Mucosa of rectum (tissue), 2 donors: ENCODE data around the gene CSTPP1.
"Not testable (repeated sequence)": the region's sequence is repeated elsewhere in the genome, so short reads cannot be mapped to it uniquely, and the experiment has no call there.

Experiments used
- H3K27ac ChIP-seq, 2 donors: one replicate each; pipeline ENCODE4 v1.7.0; 2013; ENCODE audit warnings: inconsistent platforms in 2 of 2, low read depth in 2 of 2, low read length in 2 of 2
- H3K27me3 ChIP-seq, 2 donors: one replicate each; pipeline ENCODE4 v1.7.0; 2013; ENCODE audit warnings: low read length in 2 of 2; ENCODE audit not compliant: control insufficient read depth in 2 of 2, insufficient read depth in 2 of 2
- H3K36me3 ChIP-seq, 2 donors: one replicate each; pipeline ENCODE4 v1.7.0; 2013; ENCODE audit warnings: low read length in 2 of 2; ENCODE audit not compliant: control insufficient read depth in 2 of 2, insufficient read depth in 2 of 2
- H3K4me1 ChIP-seq, 2 donors: one replicate each; pipeline ENCODE4 v1.7.0; 2013; ENCODE audit warnings: low read length in 2 of 2, mild to moderate bottlenecking in 1 of 2; ENCODE audit not compliant: control insufficient read depth in 2 of 2, insufficient read depth in 2 of 2
- H3K4me3 ChIP-seq, 2 donors: one replicate each; pipeline ENCODE4 v1.7.0; 2013; ENCODE audit warnings: low read length in 2 of 2
- H3K9ac ChIP-seq, 2 donors: one replicate each; pipeline ENCODE4 v1.7.0; 2013; ENCODE audit warnings: low read length in 2 of 2, low read depth in 1 of 2, mild to moderate bottlenecking in 1 of 2
- H3K9me3 ChIP-seq, 2 donors: one replicate each; pipeline ENCODE4 v1.7.0; 2013; ENCODE audit warnings: low read length in 2 of 2; ENCODE audit not compliant: control insufficient read depth in 2 of 2
- donor health status: healthy.
- donor health status: Normal muscosa, but diverticular disease.

The CSTPP1 gene

DNA sequence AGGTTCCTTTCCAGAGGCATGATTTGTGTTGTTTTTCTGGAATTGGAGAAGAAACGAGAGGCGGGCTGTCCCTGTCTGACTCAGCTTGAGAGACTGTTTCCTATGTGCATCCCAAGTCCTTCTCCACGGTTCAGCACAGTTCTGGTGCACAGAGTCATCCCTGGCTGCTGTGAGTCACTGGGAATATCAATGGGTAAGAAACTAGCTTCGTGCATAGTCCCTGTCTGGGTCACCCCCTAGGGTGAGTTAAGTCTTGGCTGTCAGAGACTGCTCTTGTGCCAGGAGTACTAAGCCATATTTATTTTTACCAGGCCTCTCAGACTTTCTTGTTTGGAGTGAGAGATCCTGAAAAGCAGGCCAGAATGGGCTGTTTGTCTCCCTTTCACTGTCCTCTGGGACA is 15.8 kb upstream of the CSTPP1 start:
- no peaks in the 10 kb centered on the region for H3K9me3 ChIP-seq
- peaks cover 0 to 2% of the 10 kb centered on the region in 2 donors for H3K27me3 ChIP-seq
- H3K27ac ChIP-seq = peak overlapping the region in 1 of 2 donors; percentile 1
- H3K9ac ChIP-seq = no peak overlapping the region
- H3K36me3 ChIP-seq = no peaks in the 10 kb centered on the region
- peaks cover 17 to 23% of the 10 kb centered on the region in 2 donors for H3K4me1 ChIP-seq
- no peak overlapping the region for H3K4me3 ChIP-seq

DNA sequence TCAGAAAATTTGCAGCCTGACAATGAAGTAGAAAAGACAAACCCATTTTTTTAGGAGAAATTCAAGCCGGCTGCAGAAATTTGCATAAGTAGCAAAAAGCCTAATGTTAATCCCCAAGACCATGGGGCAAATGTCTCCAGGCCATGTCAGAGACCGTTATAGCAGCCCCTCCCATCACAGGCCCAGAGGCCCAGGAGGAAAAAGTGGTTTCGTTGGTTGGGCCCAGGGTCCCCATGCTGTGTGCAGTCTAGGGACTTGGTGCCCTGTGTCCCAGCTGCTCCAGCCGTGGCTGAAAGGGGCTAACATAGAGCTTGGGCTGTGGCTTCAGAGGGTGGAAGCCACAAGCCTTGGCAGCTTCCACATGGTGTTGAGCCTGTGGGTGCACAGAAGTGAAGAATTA is 8.6 kb upstream of the CSTPP1 start:
- H3K36me3 ChIP-seq, H3K27ac ChIP-seq, H3K27me3 ChIP-seq, H3K9ac ChIP-seq, H3K9me3 ChIP-seq, H3K4me3 ChIP-seq: not testable (repeated sequence)
- peaks cover 7 to 16% of the 10 kb centered on the region in 2 donors for H3K4me1 ChIP-seq

DNA sequence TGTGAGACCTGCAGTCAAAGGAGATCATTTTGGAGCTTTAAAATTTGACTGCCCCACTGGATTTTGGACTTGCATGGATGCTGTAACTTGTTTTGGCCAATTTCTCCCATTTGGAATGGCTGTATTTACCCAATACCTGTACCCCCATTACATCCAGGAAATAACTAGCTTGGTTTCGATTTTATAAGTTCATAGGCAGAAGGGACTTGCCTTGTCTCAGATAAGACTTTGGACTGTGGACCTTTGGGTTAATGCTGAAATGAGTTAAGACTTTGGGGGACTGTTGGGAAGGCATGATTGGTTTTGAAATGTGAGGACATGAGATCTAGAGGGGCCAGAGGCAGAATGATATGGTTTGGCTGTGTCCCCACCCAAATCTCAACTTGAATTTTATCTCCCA is 7.9 kb upstream of the CSTPP1 start:
- not testable (repeated sequence) for H3K27ac ChIP-seq, H3K9me3 ChIP-seq, H3K9ac ChIP-seq, H3K27me3 ChIP-seq, H3K36me3 ChIP-seq, H3K4me3 ChIP-seq
- peaks cover 7 to 16% of the 10 kb centered on the region in 2 donors for H3K4me1 ChIP-seq

DNA sequence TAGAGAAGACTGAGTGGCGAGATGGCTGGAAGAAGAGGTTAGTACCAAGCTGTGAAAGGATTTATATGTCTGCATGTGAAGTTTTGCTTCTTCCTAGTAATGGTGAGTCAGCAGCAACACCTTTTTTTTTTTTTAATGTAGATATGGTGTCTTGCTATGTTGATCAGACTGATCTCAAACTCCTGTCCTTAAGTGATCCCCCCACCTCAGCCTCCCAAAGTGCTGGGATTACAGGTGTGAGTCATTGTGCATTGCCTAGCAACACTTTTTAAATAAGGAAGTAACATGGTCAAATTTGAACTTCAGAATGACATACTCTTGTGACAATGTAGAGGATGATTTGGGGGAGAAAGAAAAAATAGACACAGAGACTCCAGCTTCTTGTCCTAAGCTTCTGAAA is 6.5 kb upstream of the CSTPP1 start:
- peak overlapping the region; percentile 27 to 39 for H3K27ac ChIP-seq
- peaks cover 7 to 16% of the 10 kb centered on the region in 2 donors for H3K4me1 ChIP-seq
- no peaks in the 10 kb centered on the region for H3K36me3 ChIP-seq
- H3K9ac ChIP-seq = no peak overlapping the region
- no peaks in the 10 kb centered on the region for H3K9me3 ChIP-seq
- H3K27me3 ChIP-seq = no peaks in the 10 kb centered on the region
- H3K4me3 ChIP-seq = no peak overlapping the region

DNA sequence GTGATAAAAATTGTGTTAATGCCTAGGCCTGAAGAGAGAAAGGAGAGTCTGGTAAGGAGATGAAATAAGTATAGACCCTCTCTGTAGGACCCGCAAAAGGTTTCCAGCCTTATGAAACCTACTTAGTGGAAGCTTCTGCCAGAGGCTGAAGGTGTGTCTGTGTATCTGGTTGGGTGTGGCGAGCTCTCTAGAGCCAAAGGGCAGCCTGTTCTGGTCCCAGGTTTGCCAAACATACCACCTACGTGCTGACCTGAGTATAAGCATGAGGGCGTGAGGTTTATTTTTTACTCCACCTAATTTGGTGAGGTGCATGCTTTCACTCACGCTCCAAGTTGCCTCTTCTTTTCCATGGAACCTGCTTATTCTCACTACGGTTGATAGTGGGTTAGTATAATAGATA is 5.6 kb downstream of the CSTPP1 start:
- no peaks in the 10 kb centered on the region for H3K36me3 ChIP-seq
- peak overlapping the region; percentile 64 to 81 for H3K27ac ChIP-seq
- H3K9me3 ChIP-seq = no peaks in the 10 kb centered on the region

DNA sequence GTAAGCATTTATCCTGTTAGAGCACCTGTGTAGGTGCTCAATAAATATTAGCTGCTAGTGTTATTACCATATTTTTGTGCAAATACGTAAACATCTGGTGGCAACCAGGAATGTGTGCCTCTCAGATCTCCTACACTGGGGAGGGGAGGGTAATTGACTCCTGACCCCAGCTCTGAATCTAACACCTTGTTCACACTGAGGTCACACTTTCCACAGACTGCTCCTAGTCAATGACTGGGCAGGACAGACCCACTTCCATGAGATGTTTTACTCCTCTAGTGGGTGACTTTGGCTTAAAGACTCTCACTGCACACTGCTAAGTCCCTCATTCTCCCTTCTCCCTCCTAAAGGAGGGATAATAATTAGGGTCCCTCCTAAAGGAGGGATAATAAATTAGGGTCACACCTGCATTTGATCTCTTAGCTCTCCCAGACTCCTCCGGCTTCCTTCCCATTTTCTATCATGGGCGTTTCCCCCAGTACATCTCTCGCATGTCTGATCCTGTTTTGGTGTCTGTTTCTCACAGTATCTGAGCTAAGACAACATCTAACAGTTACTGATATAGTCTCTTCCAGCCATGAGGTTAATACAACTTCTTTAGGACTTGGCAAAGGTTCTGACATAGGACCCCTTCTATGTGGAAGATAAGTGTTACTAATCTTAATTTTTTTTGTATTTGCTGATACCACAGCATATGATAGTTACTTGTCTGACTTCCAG is 8.0 kb downstream of the CSTPP1 start:
- Histone ChIP-seq H3K9ac (no peak overlapping the region), H3K36me3 (no peaks in the 10 kb centered on the region), H3K4me1 (peaks cover 7 to 28% of the 10 kb centered on the region in 2 donors), H3K27ac (no peak overlapping the region), H3K4me3 (no peak overlapping the region), H3K27me3 (no peaks in the 10 kb centered on the region), H3K9me3 (no peaks in the 10 kb centered on the region)

More for the DNA sequence above, 5.6 kb downstream of the CSTPP1 start:
- Histone ChIP-seq H3K27me3 (no peaks in the 10 kb centered on the region), H3K4me3 (peak overlapping the region in 1 of 2 donors; percentile 23), H3K9ac (peak overlapping the region in 1 of 2 donors; percentile 5), H3K4me1 (peaks cover 0 to 16% of the 10 kb centered on the region in 2 donors)

DNA sequence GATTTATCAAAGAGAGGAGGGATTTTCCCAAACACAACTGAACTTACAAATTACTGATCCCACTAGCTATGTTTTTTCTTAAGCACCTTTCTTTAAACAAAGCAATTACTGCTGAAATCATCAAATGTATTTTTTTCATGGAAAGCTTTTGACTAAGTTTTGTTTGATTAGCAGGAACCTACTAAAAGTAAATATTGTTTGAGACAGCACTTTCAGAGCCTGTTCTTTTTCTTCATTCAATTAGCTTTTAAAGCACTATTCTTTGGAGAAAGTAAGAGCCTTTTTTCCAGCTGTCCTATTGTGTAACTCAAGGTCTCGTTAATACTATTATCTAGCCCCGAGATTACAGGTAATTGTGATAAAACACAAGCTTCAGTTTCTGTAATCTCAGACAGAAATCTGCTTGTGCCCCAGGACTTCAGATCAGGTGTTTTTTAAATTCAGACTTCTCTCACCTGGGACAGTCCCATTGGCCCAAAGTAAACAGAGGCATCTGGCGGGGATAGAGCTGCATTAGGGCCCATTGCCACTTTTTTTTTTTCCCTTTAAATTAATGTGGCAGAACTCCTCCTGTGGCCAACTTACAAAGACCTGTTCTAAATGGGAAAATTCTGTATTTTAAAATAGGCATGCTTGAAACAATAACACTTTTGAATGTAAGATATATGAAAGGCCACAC is 11.0 kb downstream of the CSTPP1 start:
- Histone ChIP-seq H3K27me3 (no peaks in the 10 kb centered on the region), H3K9ac (no peak overlapping the region), H3K4me3 (no peak overlapping the region), H3K36me3 (peaks cover 0 to 4% of the 10 kb centered on the region in 2 donors), H3K9me3 (no peaks in the 10 kb centered on the region), H3K27ac (peak overlapping the region; percentile 65 to 77), H3K4me1 (peaks cover 10 to 16% of the 10 kb centered on the region in 2 donors)

DNA sequence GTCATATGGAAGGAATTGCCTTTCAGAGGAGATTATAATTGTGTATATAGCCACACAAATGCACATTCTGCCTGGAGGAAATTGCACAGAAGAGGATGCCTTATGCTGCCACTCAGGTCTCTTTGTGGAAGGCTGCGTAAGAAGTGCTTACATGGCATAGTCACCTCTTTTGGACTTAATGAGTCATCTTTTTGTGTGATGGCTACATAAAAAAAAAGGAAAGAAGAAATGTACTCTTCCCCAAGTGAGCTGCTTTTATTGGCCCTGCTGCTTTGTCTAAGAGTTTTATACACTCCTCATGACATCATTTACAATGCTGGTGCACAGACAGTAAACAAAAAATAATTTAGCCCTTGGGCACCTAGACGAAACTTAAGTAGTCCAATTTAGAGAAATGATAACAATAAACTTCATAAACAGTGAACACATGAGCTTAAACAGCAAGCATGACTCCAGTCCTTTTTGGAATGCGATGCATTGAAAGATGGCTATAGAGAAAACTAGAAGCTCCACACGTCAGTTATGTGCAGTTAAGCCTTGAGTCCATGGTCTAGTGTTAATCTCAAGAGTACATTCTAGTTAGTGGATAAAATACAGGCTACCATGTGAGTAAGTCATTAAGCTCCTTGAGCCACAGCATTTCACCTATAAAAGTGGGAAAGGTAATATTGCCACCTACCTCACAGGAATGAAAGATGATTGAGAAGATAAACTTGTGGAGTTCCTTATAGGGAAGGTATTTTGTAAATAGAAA is 12.0 kb downstream of the CSTPP1 start:
- peaks cover 10 to 13% of the 10 kb centered on the region in 2 donors for H3K4me1 ChIP-seq
- H3K4me3 ChIP-seq = no peak overlapping the region
- no peaks in the 10 kb centered on the region for H3K27me3 ChIP-seq
- peaks cover 0 to 4% of the 10 kb centered on the region in 2 donors for H3K36me3 ChIP-seq
- H3K9ac ChIP-seq = no peak overlapping the region
- H3K9me3 ChIP-seq = no peaks in the 10 kb centered on the region
- H3K27ac ChIP-seq = peak overlapping the region; percentile 68 to 77

DNA sequence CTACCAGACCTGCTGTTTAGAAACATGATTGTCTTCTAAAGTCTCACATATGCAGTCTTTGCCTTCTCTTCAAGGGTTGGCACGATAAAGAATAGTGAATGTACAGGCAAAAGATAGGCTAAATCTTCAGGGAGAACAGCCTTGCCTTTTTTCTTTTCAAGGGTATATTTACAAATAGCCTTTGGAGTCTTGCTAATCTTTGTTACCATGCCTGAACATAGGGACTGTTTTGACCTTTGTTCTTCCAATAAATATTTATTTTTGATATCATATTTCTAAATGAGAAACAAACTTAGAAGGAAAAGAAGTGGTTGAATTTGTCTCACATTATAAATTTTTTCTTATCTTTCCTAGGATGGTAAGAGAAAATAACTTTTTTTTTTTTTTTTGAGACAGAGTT is 12.7 kb downstream of the CSTPP1 start:
- Histone ChIP-seq H3K4me1 (peaks cover 10 to 13% of the 10 kb centered on the region in 2 donors), H3K27ac (peak overlapping the region; percentile 39 to 52), H3K27me3 (no peaks in the 10 kb centered on the region)

DNA sequence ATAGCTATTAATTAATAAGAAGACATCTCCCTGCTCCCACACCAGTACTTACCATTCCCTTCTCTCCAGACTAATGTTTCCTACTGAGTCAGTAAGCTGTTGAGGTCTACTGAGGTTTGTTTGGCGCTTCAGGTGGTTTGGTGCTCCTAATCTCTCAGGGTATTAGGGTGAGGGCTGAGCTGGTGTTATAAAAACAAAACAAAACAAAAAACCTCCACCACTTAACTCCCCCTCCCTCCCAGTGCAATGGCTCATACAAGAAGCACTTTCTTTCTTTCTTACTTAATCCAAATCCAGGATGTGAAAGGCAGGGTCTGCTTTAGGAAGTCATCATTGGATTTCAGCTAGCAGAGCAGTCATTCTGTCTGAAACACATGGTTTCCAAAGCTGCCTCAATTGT is 15.3 kb downstream of the CSTPP1 start:
- no peak overlapping the region for H3K9ac ChIP-seq
- H3K27ac ChIP-seq = no peak overlapping the region
- no peaks in the 10 kb centered on the region for H3K27me3 ChIP-seq
- peaks cover 0 to 4% of the 10 kb centered on the region in 2 donors for H3K36me3 ChIP-seq
- H3K4me1 ChIP-seq = peaks cover 10 to 13% of the 10 kb centered on the region in 2 donors
- no peaks in the 10 kb centered on the region for H3K9me3 ChIP-seq
- H3K4me3 ChIP-seq = no peak overlapping the region

More for the DNA sequence above, 12.7 kb downstream of the CSTPP1 start:
- H3K9ac ChIP-seq = no peak overlapping the region
- H3K9me3 ChIP-seq = no peaks in the 10 kb centered on the region
- H3K36me3 ChIP-seq = peaks cover 0 to 4% of the 10 kb centered on the region in 2 donors
- H3K4me3 ChIP-seq = no peak overlapping the region
